Measurements from ENCODE around the gene HMX3.

HMX3 gene

GRCh38 chr10:123134343-123134914 lies 1.3 kb upstream of the HMX3 start:
- no peak for DNase-seq (ENCODE audit: low spot score)

DNA sequence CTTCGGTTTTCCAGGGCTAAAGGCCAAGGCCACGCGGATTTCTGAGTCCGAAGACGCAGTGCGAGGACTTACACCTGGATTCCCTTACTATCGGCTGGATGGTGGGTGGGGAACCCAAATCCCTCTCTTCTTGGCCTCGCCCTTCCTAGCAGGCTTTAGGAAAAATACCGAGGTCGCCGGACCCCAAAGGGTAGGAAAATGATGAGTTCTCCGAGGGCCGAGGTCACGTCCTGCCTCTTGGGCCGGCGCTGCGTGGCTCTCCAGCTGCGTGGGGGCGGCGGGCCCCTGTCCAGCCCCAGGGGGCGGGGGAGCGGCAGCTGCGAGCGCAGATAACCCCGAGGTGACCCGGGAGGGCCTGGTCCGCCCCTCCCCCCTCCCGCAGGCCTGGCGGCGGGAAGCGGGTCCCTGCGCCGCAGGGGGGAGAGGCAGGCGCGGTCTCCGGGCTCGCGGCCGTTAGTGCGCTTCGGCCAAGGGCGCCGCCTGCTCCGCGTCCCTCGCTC lies 805 bp upstream of the HMX3 start:
- no peak for DNase-seq (ENCODE audit: low spot score)

DNA sequence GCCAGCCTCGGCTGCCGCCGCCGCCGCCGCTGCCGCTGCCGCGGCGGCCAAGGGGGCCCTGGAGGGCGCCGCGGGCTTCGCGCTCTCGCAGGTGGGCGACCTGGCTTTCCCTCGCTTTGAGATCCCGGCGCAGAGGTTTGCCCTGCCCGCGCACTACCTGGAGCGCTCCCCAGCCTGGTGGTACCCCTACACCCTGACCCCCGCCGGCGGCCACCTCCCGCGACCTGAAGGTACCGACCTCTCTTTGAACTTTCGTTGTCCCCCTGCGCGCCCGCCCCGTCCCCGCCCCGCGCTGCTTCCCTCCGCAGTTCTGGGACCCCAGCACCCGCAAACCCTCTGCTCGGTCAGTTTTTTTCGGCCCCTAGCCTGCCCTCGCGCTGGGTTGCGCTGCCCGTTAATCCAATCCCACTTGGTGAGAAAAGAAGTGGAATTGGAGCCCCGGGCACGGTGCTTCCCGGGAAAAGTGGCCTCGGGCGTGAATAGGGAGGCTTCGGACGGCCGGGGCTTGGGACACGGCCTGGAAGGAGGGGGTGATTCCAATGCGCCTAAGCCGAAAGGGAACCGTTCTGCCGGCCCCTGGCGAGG lies 543 bp downstream of the HMX3 start:
- no peak for DNase-seq (ENCODE audit: low spot score)

- no peak for DNase-seq (ENCODE audit: low spot score)
Measured at GRCh38 chr10:123136806-123137642, 1.3 kb downstream of the HMX3 start.

GRCh38 chr10:123139165-123139520 lies 3.4 kb downstream of the HMX3 start:
- DNase-seq (ENCODE audit: low spot score) = no peak

DNA sequence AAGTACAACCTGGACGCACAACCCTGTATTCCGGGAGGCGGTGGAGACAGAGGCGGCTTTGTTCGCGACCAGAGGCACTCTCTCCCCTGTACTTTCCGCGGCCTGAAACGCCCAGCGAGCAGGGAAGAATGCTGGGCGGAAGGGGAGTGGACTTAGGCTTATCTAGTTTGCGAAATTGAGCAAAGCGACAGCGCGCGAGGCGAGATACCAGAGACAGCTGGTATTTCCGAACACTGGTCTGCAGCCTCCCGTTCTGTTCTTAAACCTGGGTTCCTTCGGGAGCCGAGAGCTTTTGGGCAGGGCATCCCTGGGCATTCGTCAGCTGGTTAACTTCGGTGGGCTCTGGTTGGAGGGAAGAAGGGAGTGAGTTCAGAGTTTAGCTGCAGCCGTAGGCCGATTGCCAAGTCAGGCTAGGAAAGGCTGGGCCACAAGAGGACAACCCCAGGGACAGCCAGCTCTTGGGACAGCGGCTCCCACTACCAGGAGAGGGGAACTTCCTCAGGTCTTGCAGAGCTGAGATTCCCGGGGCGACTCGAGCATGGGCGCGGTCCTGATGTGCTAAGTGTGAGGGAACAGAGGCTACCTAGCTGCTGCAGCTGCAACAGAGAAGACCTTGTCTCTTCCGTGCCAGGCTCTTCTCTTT lies 3.9 kb downstream of the HMX3 start:
- DNase-seq (ENCODE audit: low spot score) = peak; percentile 94

GRCh38 chr10:123140164-123140982 lies 4.6 kb downstream of the HMX3 start:
- peak; percentile 56 for DNase-seq (ENCODE audit: low spot score)

- DNase-seq (ENCODE audit: low spot score) = no peak
Measured at GRCh38 chr10:123140983-123141390, 5.2 kb downstream of the HMX3 start.

- DNase-seq (ENCODE audit: low spot score) = no peak
Measured at GRCh38 chr10:123141791-123142700, 6.3 kb downstream of the HMX3 start.

DNA sequence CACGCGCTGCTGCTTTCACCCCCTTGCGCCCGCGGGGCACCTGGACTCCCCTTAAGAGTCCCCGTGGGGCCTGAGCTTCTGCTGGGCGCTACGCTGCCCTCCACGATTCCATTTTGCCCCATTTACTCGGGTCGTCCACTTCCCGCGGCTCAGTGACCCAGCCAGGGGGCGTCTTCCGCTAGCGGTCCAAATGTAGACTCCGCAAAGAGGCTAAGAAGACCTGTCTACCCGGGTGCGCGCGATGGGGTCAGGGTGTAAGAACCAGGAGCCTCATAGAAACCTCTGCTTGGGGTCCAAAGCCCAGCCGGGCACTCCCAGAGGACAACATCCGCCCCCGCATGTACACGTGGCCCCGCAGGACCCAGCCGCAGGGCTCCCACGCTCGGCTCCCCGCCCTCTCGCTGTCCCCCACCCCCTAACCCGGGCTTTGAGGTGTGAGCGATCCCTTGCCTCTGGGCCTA lies 7.0 kb downstream of the HMX3 start:
- no peak for DNase-seq (ENCODE audit: low spot score)

DNA sequence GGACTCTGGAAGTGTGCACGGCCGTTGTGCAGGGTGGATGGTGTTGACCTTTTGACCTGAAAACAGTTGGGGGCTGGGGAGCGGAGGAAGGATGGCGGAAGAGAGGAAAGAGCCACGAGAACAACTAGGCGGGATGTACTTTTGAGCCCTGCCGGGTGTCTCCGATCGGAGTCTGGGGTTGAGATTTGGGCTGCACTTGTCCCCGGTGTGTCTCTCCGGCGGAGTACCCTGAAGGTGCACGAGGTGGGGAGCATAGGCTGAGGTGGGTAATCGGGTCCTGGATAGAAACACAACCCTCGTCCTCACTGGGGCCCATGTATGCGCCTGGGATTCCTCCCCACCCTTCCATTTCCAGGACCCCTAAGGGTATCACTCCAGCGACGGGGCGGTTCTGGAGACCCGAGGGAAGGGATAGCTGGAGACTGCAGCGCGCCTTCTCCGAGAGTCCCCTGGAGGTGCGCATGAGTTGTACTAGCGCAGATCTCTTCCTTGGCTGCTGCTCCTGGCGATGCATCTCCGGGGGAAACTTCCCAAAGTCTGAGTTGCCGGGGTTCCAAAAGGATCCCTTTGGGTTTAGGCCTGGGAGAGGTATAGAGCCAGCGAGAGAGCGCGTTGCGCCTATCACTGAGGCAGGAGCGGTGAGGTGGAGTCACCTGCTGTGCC lies 7.5 kb downstream of the HMX3 start:
- DNase-seq (ENCODE audit: low spot score) = no peak

GRCh38 chr10:123143825-123144168 lies 8.0 kb downstream of the HMX3 start:
- no peak for DNase-seq (ENCODE audit: low spot score)

DNA sequence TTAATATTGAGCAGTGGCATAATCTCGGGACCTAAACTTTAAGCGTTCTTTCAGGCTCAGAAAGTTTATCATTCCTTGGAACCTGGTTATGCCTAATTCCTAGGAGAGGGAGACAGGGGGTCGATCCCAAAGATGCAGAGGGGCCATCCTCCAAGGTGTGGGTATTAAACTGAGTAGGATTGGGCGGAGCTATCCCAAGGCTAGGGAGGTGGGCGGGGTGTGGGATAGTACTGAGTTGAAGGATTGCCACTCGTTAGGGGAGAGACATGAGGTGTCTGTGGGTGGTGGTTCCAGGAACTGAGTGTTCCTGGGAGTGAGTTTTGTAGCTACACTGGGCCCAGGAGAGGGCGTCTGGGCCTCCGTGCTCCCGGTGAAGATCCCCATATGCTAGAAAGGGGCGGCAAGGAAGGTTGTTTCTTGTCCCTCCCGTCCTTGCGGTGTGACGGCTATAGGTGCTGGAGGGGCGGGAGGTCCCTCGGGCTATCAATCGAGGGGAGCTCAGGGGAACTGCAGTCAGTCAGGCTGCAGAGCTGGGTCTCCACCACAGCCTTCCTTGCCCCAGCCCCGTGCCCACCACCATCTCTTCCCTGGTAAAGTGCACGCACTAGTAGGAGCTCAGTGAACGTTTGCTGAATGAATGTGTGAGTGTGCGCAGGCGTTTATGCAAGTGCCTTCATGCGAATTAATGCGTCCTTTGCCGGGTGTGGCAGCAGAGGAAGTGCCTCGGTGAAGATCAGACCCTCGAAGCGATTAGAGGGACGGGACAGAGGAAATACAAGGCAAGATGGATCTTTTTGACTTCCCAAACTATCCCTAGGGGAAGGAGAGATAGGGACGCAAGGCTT lies 9.1 kb downstream of the HMX3 start:
- no peak for DNase-seq (ENCODE audit: low spot score)

- DNase-seq (ENCODE audit: low spot score) = no peak
Measured at GRCh38 chr10:123145542-123146012, 9.8 kb downstream of the HMX3 start.

- DNase-seq (ENCODE audit: low spot score) = no peak
Measured at GRCh38 chr10:123146013-123146893, 10.5 kb downstream of the HMX3 start.

DNA sequence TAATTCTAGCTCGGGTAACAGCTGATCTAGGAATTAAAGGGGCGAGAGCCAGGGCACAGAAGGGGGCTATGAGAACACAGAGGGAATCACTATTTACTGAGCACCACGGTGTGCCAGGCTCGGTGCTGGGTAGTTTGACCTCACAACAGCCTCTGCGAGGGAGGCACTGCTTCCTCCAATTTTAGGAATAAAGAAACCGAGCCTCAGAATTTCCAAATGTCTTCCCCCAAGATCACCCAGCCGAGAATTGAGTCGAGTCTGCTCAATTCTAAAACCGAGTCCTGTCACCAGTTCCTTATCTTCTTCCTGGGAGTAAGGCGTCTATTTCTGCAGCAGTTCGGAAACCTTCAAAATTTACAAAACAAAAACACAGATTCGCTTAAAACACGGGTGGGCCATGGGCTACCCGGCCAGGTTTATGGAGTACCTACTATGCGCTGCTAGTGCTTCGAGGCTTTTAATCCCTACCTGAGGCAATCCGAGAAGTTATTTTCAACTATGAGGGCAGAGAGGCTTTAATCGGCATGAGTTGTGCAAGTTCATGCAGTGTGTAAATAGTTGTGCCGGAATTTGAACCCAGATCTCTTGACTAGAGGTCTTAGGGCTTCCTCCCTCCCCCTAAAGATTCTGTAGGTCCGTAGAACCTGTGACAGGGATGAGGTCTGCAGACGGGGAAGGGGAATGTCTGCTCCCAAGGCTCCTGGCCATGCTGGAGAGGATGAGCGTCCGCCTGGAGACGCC lies 11.3 kb downstream of the HMX3 start:
- no peak for DNase-seq (ENCODE audit: low spot score)

- DNase-seq (ENCODE audit: low spot score) = no peak
Measured at GRCh38 chr10:123147635-123148413, 12.1 kb downstream of the HMX3 start, which contains the start of gene HMX2. Gene HMX2, plus strand, starts transcription at chr10:123148136. Its CDS starts 243 bp downstream, at chr10:123148379.

Measured in SW480 (cell line).